NCI-H345 (cell line): ENCODE measurements around the gene SCN3B.

Source experiments
- DNase-seq: peaks from one replicate; lab custom pipeline; 2025; lab: John Stamatoyannopoulos, UW

Gene SCN3B

GRCh38 chr11:123653827-123654565 lies 428 bp downstream of the SCN3B start:
- peak; percentile 63 for DNase-seq

- no peak for DNase-seq
Observed at GRCh38 chr11:123653483-123653826, 969 bp downstream of the SCN3B start.

- DNase-seq: no peak
Observed at GRCh38 chr11:123652599-123652998, 1.8 kb downstream of the SCN3B start.

- DNase-seq: no peak
Observed at GRCh38 chr11:123650901-123651300, 3.5 kb downstream of the SCN3B start.

GRCh38 chr11:123645286-123645975 lies 9.0 kb downstream of the SCN3B start:
- DNase-seq: no peak

- DNase-seq: no peak
Observed at GRCh38 chr11:123642435-123642834, 12.0 kb downstream of the SCN3B start.

GRCh38 chr11:123641495-123641840 lies 13.0 kb downstream of the SCN3B start:
- DNase-seq: no peak

GRCh38 chr11:123640677-123641494 lies 13.5 kb downstream of the SCN3B start:
- peak; percentile 43 for DNase-seq

- no peak for DNase-seq
Observed at GRCh38 chr11:123640029-123640428, 14.4 kb downstream of the SCN3B start.

- no peak for DNase-seq
Observed at GRCh38 chr11:123630126-123630608, 24.3 kb downstream of the SCN3B start.

GRCh38 chr11:123628936-123629683 lies 25.3 kb downstream of the SCN3B start:
- no peak for DNase-seq

GRCh38 chr11:123624974-123625373 lies 29.4 kb downstream of the SCN3B start:
- no peak for DNase-seq

GRCh38 chr11:123622576-123622975 lies 31.8 kb downstream of the SCN3B start:
- no peak for DNase-seq

GRCh38 chr11:123616505-123617198 lies 37.8 kb downstream of the SCN3B start:
- no peak for DNase-seq

GRCh38 chr11:123611698-123612097 lies 42.7 kb downstream of the SCN3B start:
- DNase-seq: no peak

GRCh38 chr11:123608945-123609344 lies 45.5 kb downstream of the SCN3B start:
- DNase-seq: no peak

GRCh38 chr11:123608371-123608770 lies 46.1 kb downstream of the SCN3B start:
- no peak for DNase-seq

- DNase-seq: no peak
Observed at GRCh38 chr11:123607781-123608180, 46.6 kb downstream of the SCN3B start.

- no peak for DNase-seq
Observed at GRCh38 chr11:123603666-123604065, 50.8 kb downstream of the SCN3B start.

- no peak for DNase-seq
Observed at GRCh38 chr11:123601743-123602142, 52.7 kb downstream of the SCN3B start.

- DNase-seq: no peak
Observed at GRCh38 chr11:123601136-123601535, 53.3 kb downstream of the SCN3B start.
